Measurements from ENCODE around the gene MET. TPM values are rescaled to one million over a fixed set of nuclear protein-coding genes. Genes with fewer than 3 reads are reported as not detected.

The MET gene
- total and polyA plus RNA-seq, 10 of the 15 experiments (the other 5 are each of a cell fraction or from before 2014, with no cell fraction given), result 0.01 to 0.21 TPM; not detected in 8

DNA sequence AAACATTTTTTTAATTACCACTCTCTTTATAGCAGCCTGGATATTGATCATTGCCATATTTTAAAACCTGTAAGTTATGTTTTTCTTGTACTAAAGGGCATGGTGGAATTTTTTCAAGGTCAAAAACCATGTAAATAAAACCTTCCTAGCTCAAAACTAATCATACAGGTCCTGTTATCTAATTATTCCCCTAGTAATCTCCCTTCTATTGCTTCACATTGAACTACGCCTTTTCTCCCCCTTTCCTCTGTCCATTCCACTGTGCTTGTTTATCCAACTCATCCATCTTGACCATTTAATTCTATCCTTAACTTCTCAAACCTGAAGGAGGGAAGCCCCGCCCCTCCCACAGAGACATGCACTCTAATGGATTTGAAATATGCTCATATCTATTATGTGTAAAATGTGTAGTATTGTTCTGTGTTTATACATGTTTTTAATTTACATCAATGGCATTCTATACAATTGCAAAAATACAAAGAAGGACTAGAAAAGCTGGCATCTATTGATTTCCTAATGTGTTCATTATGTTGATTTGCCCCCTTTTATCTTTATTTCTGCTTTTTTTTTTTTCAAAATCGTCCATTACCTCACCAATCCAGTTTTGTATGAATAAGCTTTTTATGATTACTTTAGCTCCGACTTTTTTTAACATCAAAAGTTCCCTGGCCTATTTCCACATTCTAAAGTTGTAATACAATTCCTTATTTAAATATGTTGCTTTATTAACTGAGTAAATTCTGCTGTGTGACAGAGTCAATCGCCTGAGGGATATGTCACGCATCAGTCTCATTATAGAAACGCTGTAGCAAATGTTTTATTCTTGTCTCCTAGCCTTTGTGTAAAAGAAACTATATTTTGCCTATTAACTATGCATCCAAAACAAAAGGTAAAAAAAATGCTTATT is 61.0 kb downstream of the MET start:
- WGBS (ENCODE audit: insufficient coverage, insufficient replicate concordance, low lambda C conversion rate, missing lambda C conversion rate), result 46% methylated on average over 7 of the region's 7 CpGs
- in situ Hi-C loops (cut with MboI), result no loop called here
- Histone ChIP-seq H3K27me3 (replicated peaks in 1 of 2; ENCODE audit: control insufficient read depth in 2 of 2, insufficient read depth in 2 of 2, low read length in 1 of 2) (peaks cover 2 to 3% of the 10 kb centered on the region in 2 experiments; a peak in 3 of 4 replicates), H3K9ac (ENCODE audit: control insufficient read depth, insufficient read depth, low read length) (no peak overlapping the region), H2AFZ (ENCODE audit: control insufficient read depth, low read depth, low read length) (no peak overlapping the region), H4K20me1 (ENCODE audit: control insufficient read depth, insufficient read depth) (no peaks in the 10 kb centered on the region), H3K27ac (ENCODE audit: control insufficient read depth, insufficient read depth) (no peak overlapping the region), H3K4me3 (no peak overlapping the region), H3K9me3 (replicated peaks; ENCODE audit: control insufficient read depth, insufficient read depth, low read length) (no peaks in the 10 kb centered on the region), H3K4me2 (ENCODE audit: control insufficient read depth, insufficient read depth) (no peak overlapping the region), H3K79me2 (ENCODE audit: control insufficient read depth, insufficient read depth, low read length) (no peaks in the 10 kb centered on the region), H3K4me1 (ENCODE audit: control insufficient read depth, insufficient read depth, low read length) (no peaks in the 10 kb centered on the region), H3K36me3 (ENCODE audit: control insufficient read depth in 2 of 2, insufficient read depth in 2 of 2, low read length in 1 of 2) (no peaks in the 10 kb centered on the region)
- ATAC-seq (no peak), FAIRE-seq (no peak), DNase-seq (ENCODE audit: low read depth, low spot score) (no peak)
- POLR2A ChIA-PET, result no interaction called here
- TF ChIP-seq E2F4 (IDR thresholded peaks at IDR 0.05; ENCODE audit: low read depth, low read length) (no peak), JUND (IDR thresholded peaks at IDR 0.05; ENCODE audit: low read depth, low read length) (no peak), BCLAF1 (IDR thresholded peaks at IDR 0.05) (no peak), CREB1 (IDR thresholded peaks at IDR 0.05; ENCODE audit: low read depth) (no peak), KDM1A (IDR thresholded peaks at IDR 0.05; ENCODE audit: borderline replicate concordance) (no peak), IKZF1 (conservative IDR thresholded peaks at IDR 0.05) (no peak), USF2 (IDR thresholded peaks at IDR 0.05; ENCODE audit: borderline replicate concordance, low read depth, low read length) (no peak), HDAC6 (IDR thresholded peaks at IDR 0.05; ENCODE audit: unreplicated experiment) (no peak), ZNF217 (IDR thresholded peaks at IDR 0.05) (no peak), TAF1 (IDR thresholded peaks at IDR 0.05; ENCODE audit: borderline replicate concordance, low read depth, low read length) (no peak), LARP7 (IDR thresholded peaks at IDR 0.05) (no peak), POLR2A (IDR thresholded peaks at IDR 0.05; ENCODE audit: low read depth, low read length) (no peak), DPF2 (IDR thresholded peaks at IDR 0.05) (no peak), SREBF2 (IDR thresholded peaks at IDR 0.05; ENCODE audit: low read length) (no peak), ELK1 (IDR thresholded peaks at IDR 0.05; ENCODE audit: low read depth, low read length) (no peak), SMARCA5 (IDR thresholded peaks at IDR 0.05) (no peak)
- CTCF ChIA-PET, result interaction anchor here (0.7 to 1.4 kb wide), 2 partner anchors 32 to 473 kb away, joined by 3 read pairs; no protein-coding TSS in a partner anchor
- SMC1A ChIA-PET (ENCODE audit: uncharacterized antibody, unreplicated experiment), result no interaction called here
- RAD21 ChIA-PET (ENCODE audit: unreplicated experiment), result interaction anchor here (0.6 kb wide), 1 partner anchor 1900 kb away, joined by 3 read pairs; no protein-coding TSS in a partner anchor
- no TSS peak for BruUV-seq (replicated peaks)
- intact Hi-C loops (cut with micrococcal nuclease; ENCODE audit: unreplicated experiment), result no loop called here
